GM23248 (cell line): ENCODE measurements around the gene NR3C2.

Experiments
- EZH2 ChIP-seq: fragments of 200-600 bp; sonication (generic); IDR thresholded peaks from 2 replicates; pipeline ENCODE4 v1.6.1; 2018; ENCODE audit warnings: antibody characterized with exemption, mild to moderate bottlenecking; ENCODE audit not compliant: insufficient read depth, poor library complexity, severe bottlenecking
- EZH2phosphoT487 ChIP-seq: fragments of 200-600 bp; sonication (generic); IDR thresholded peaks from 2 replicates; pipeline ENCODE4 v1.6.1; 2018; ENCODE audit warnings: antibody characterized with exemption, moderate library complexity, mild to moderate bottlenecking, low read depth; ENCODE audit not compliant: insufficient read depth

DNA sequence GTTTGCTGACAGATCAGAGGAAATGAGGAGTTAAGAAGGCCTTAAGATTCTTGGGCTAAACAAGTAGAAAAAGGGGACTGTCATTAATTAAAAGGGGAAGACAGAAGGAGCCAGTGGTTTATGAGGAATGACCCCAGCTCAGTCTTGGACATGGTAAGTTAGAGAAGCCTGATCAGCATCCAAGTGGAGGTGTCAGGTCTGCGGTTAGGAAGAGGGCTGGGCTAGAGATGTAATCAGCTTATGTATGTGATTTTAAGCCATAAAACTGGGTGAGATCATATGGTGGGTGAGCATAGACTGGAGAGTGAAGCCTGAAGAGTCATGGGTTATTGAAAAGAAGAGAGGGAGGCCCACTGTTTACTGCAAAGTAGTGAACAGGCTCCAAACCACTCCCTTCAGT, 246.1 kb downstream of the NR3C2 start:
- TF ChIP-seq EZH2phosphoT487: no peak
- no peak for TF ChIP-seq EZH2
